GM12878 (cell line): ENCODE measurements around the gene GCM1. TPM values are rescaled to one million over a fixed set of nuclear protein-coding genes. Genes with fewer than 3 reads are reported as not detected.

Experiments used
- ATAC-seq: fragments of 200-7000 bp; cut with Tn5 transposase; 3 replicates; pipeline ENCODE4 v1.9.1; 2020; ENCODE audit warnings: mild to moderate bottlenecking, moderate library complexity
- BruUV-seq: library from RNA; stranded (reverse); fragments of 400-500 nt; replicated peaks from 2 replicates; lab custom pipeline; 2021; lab: Mats Ljungman, UMichigan
- CTCF ChIA-PET: fragments of 300-600 bp; sonication (Branson Sonifier 250); formaldehyde crosslinking; extraction: SDS; loops from one replicate; lab custom pipeline; 2021; ENCODE audit warnings: inconsistent platforms; lab: Yijun Ruan, JAX
- POLR2A ChIA-PET: fragments of 350-600 bp; formaldehyde crosslinking; extraction: SDS; loops from one replicate; lab custom pipeline; 2021; ENCODE audit warnings: inconsistent platforms; lab: Charles Lee
- RAD21 ChIA-PET: fragments of 300-600 bp; sonication (Branson Sonifier 250); formaldehyde crosslinking; loops from one replicate; lab custom pipeline; 2023; ENCODE audit warnings: antibody characterized with exemption; ENCODE audit not compliant: unreplicated experiment; lab: Charles Lee
- SMC1A ChIA-PET: fragments of 300-600 bp; sonication (Branson Sonifier 250); formaldehyde crosslinking; loops from one replicate; lab custom pipeline; 2023; ENCODE audit not compliant: unreplicated experiment, uncharacterized antibody; lab: Charles Lee
- DNase-seq: peaks from one replicate; pipeline ENCODE4 v3.0.0-alpha.2; 2011; ENCODE audit warnings: low read depth, low spot score
- FAIRE-seq: peaks from 3 replicates; lab custom pipeline; 2011; peaks lifted over from hg19 to GRCh38; lab: Jason Lieb, UNC
- H2AFZ ChIP-seq: 2 replicates; pipeline ENCODE4 v1.6.0; 2011; ENCODE audit warnings: low read depth, low read length, control low read depth; ENCODE audit not compliant: control insufficient read depth
- H3K27ac ChIP-seq: 2 replicates; pipeline ENCODE4 v1.5.1; 2011; ENCODE audit warnings: control low read depth; ENCODE audit not compliant: control insufficient read depth, insufficient read depth
- H3K27me3 ChIP-seq, 2 experiments: replicated peaks in 1 of 2; 2 replicates each; pipeline versions ENCODE4 v1.6.0 to v1.6.1; 2011; ENCODE audit warnings: low read length in 1 of 2; ENCODE audit not compliant: control insufficient read depth in 2 of 2, insufficient read depth in 2 of 2
- H3K36me3 ChIP-seq, 2 experiments: 2 replicates each; pipeline ENCODE4 v1.5.1; 2011; ENCODE audit warnings: low read length in 1 of 2; ENCODE audit not compliant: control insufficient read depth in 2 of 2, insufficient read depth in 2 of 2
- H3K4me1 ChIP-seq: 2 replicates; pipeline ENCODE4 v1.6.1; 2011; ENCODE audit warnings: mild to moderate bottlenecking, low read length, moderate library complexity, mixed read lengths; ENCODE audit not compliant: control insufficient read depth, insufficient read depth
- H3K4me2 ChIP-seq: 2 replicates; pipeline ENCODE4 v1.6.0; 2011; ENCODE audit warnings: control low read depth; ENCODE audit not compliant: control insufficient read depth, insufficient read depth
- H3K4me3 ChIP-seq: fragments of 200-600 bp; sonication (generic); 2 replicates; pipeline ENCODE4 v1.5.1; 2016
- H3K79me2 ChIP-seq: 2 replicates; pipeline ENCODE4 v1.6.0; 2011; ENCODE audit warnings: low read length; ENCODE audit not compliant: control insufficient read depth, insufficient read depth
- H3K9ac ChIP-seq: 2 replicates; pipeline ENCODE4 v1.8.0; 2011; ENCODE audit warnings: low read length, control low read depth, mixed read lengths; ENCODE audit not compliant: control insufficient read depth, insufficient read depth
- H3K9me3 ChIP-seq: replicated peaks from 3 replicates; pipeline ENCODE4 v1.5.1; 2011; ENCODE audit warnings: mild to moderate bottlenecking, low read length; ENCODE audit not compliant: control insufficient read depth, insufficient read depth
- H4K20me1 ChIP-seq: 2 replicates; pipeline ENCODE4 v1.6.0; 2011; ENCODE audit not compliant: control insufficient read depth, insufficient read depth
- CHD1 ChIP-seq: IDR thresholded peaks from 2 replicates; pipeline ENCODE4 v1.6.1; 2012; ENCODE audit warnings: low read depth, low read length, improper control_type of control experiment
- WGBS: methylation state at CpG from one replicate; pipeline ENCODE4 v1.1.6; 2016; ENCODE audit warnings: low lambda C conversion rate; ENCODE audit not compliant: insufficient replicate concordance, insufficient coverage; ENCODE audit errors: missing lambda C conversion rate; 5-methylcytosine and 5-hydroxymethylcytosine counted together
- in situ Hi-C: fragments of 300-500 bp; cut with MboI; formaldehyde crosslinking; loops from 9 replicates; pipeline ENCODE4 v1.14.3; 2018; ENCODE audit warnings: mixed read lengths
- intact Hi-C: fragments of 100-400 bp; cut with micrococcal nuclease; formaldehyde crosslinking; loops from one replicate; pipeline ENCODE4 v1.14.2; 2022; ENCODE audit not compliant: unreplicated experiment
- polyA plus RNA-seq, 11 experiments: library from polyadenylated mRNA; depleted of rRNA in 4 of 11; unstranded in 6 of 11; stranded (reverse) in 5 of 11; fragments of >200 nt; fragmentation: Nextera tagmentation in 4 of 11; fragmentation: Illumina TruSeq in 1 of 11; extraction: Ambion mirVana in 4 of 11; extraction: Trizol in 1 of 11; gene quantifications; 1 replicate in 1 of 11; 2 replicates in 10 of 11; pipeline versions ENCODE4 v1.2.1 to v1.2.3, GENCODE V29; 2011 to 2016; ENCODE audit warnings: inconsistent platforms in 2 of 11, missing spikeins in 2 of 11, low read depth in 1 of 11
- total RNA-seq, 4 experiments: library from RNA; depleted of rRNA in 3 of 4; stranded (reverse); fragments of >200 nt in 3 of 4; fragmentation: Illumina TruSeq in 1 of 4; extraction: Trizol in 1 of 4; gene quantifications; 2 replicates each; pipeline versions ENCODE4 v1.2.1 to v1.2.3, GENCODE V29; 2013 to 2021
- TF ChIP-seq, protein P1 (sequence below): fragments of 150-350 bp; IDR thresholded peaks from 2 replicates; pipeline ENCODE4 v1.6.1; 2014; ENCODE audit warnings: mild to moderate bottlenecking, low read depth, low read length
- TF ChIP-seq, protein P2 (sequence below): fragments of 450-650 bp; IDR thresholded peaks from 2 replicates; pipeline ENCODE4 v1.6.1; 2014; ENCODE audit warnings: mild to moderate bottlenecking

GCM1 gene
- total and polyA plus RNA-seq, 10 of the 15 experiments (the other 5 are each of a cell fraction or from before 2014, with no cell fraction given) = 0.04 to 0.08 (median 0.05) TPM; not detected in 5

DNA sequence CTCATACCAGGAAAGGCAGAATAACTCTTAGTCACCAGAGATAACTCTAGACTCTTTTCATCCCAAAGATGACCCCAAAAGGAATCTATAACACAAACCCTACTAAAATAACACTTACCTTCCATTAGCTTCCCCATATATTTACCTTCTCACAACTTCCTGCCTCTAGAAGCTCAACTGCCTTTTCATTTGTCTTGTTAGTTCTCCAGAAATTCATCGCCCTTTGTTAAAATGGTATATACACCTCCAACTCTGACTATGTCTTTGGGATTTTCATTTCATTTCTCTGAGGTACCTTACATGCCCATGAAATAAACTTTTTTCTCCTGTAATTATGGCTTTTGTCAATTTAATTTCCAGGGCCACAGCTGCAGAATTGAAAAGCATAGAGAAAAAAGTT is 33.5 kb downstream of the GCM1 start (continued):
- TF ChIP-seq, protein P1, sequence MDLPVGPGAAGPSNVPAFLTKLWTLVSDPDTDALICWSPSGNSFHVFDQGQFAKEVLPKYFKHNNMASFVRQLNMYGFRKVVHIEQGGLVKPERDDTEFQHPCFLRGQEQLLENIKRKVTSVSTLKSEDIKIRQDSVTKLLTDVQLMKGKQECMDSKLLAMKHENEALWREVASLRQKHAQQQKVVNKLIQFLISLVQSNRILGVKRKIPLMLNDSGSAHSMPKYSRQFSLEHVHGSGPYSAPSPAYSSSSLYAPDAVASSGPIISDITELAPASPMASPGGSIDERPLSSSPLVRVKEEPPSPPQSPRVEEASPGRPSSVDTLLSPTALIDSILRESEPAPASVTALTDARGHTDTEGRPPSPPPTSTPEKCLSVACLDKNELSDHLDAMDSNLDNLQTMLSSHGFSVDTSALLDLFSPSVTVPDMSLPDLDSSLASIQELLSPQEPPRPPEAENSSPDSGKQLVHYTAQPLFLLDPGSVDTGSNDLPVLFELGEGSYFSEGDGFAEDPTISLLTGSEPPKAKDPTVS = no peak
- TF ChIP-seq, protein P2, sequence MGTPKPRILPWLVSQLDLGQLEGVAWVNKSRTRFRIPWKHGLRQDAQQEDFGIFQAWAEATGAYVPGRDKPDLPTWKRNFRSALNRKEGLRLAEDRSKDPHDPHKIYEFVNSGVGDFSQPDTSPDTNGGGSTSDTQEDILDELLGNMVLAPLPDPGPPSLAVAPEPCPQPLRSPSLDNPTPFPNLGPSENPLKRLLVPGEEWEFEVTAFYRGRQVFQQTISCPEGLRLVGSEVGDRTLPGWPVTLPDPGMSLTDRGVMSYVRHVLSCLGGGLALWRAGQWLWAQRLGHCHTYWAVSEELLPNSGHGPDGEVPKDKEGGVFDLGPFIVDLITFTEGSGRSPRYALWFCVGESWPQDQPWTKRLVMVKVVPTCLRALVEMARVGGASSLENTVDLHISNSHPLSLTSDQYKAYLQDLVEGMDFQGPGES = no peak

DNA sequence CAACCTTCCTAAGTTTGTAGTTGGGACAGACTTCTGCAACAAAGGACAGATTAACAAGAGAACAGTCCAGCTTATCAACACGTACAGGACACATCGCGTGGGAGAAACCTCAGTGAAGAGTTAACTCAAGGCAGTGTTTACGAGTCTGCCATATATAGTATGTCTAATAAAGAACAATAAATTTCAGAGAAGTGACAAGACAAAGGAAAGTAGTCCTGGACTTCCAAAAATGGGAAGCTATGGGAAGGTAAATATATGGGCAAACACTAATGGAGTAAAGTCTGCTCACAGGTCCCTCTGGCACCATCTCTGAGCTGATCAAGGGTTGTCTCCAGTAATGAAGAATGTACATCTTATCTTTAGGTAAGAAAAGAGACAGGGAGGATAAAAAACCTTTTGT is 34.9 kb downstream of the GCM1 start:
- Histone ChIP-seq H3K79me2 (no peaks in the 10 kb centered on the region), H3K9ac (no peak overlapping the region), H3K4me1 (peaks cover 7% of the 10 kb centered on the region; the same call in 1 of the 2 replicates), H3K4me2 (no peak overlapping the region), H4K20me1 (no peaks in the 10 kb centered on the region), H3K36me3 (no peaks in the 10 kb centered on the region), H3K27me3 (no peaks in the 10 kb centered on the region; a peak in 2 of 4 replicates), H3K4me3 (no peak overlapping the region), H2AFZ (no peak overlapping the region), H3K27ac (no peak overlapping the region), H3K9me3 (no peaks in the 10 kb centered on the region)
- POLR2A ChIA-PET = no interaction called here
- RAD21 ChIA-PET = no interaction called here
- intact Hi-C loops = no loop called here
- no peak for FAIRE-seq
- in situ Hi-C loops = no loop called here
- SMC1A ChIA-PET = interaction anchor here (0.6 kb wide), 1 partner anchor 172 kb away, joined by 3 read pairs; no protein-coding TSS in a partner anchor
- WGBS = 18% methylated on average over 4 of the region's 4 CpGs
- no TSS peak for BruUV-seq
- no peak for ATAC-seq
- CTCF ChIA-PET = interaction anchor here (0.7 kb wide), 1 partner anchor 20 kb away, joined by 3 read pairs; no protein-coding TSS in a partner anchor
- no peak for DNase-seq
- TF ChIP-seq CHD1 = no peak
